Spinal cord (tissue), 10 donors: ENCODE results near the gene CHAF1A. TPM values are rescaled to one million over a fixed set of nuclear protein-coding genes. Genes with fewer than 3 reads are reported as not detected.
A peak's percentile ranks its signal among the peaks of the same experiment; 100 is the strongest.

ENCODE experiments used
- DNase-seq, 6 donors: peaks; one replicate each; pipeline versions ENCODE4 v3.0.0 to v3.0.0-alpha.2; 2013 to 2015; ENCODE audit warnings: low spot score in 6 of 6, low read depth in 4 of 6
- H3K27ac ChIP-seq: one replicate; pipeline ENCODE4 v1.5.1; 2013; ENCODE audit warnings: low read depth, low read length, control low read depth
- H3K27me3 ChIP-seq: one replicate; pipeline ENCODE4 v1.6.1; 2013; ENCODE audit warnings: low read length; ENCODE audit not compliant: control insufficient read depth, insufficient read depth
- H3K36me3 ChIP-seq: one replicate; pipeline ENCODE4 v1.6.1; 2013; ENCODE audit warnings: low read length; ENCODE audit not compliant: control insufficient read depth, insufficient read depth
- H3K4me1 ChIP-seq: one replicate; pipeline ENCODE4 v1.6.1; 2013; ENCODE audit warnings: low read length; ENCODE audit not compliant: control insufficient read depth, insufficient read depth
- H3K4me3 ChIP-seq: one replicate; pipeline ENCODE4 v1.5.1; 2013; ENCODE audit warnings: low read depth, low read length, control low read depth
- H3K9me3 ChIP-seq: one replicate; pipeline ENCODE4 v1.6.1; 2013; ENCODE audit warnings: low read length; ENCODE audit not compliant: control insufficient read depth, insufficient read depth
- WGBS: methylation state at CpG from one replicate; pipeline ENCODE4 v1.1.5; 2013; ENCODE audit warnings: missing lambda C conversion rate; ENCODE audit not compliant: insufficient coverage; 5-methylcytosine and 5-hydroxymethylcytosine counted together
- polyA plus RNA-seq, 2 donors: library from polyadenylated mRNA; unstranded; fragments of 120-200 nt; gene quantifications; one replicate each; pipeline ENCODE4 v1.2.1, GENCODE V29; 2013; ENCODE audit not compliant: insufficient read length in 2 of 2
- total RNA-seq, 2 donors: library from RNA; depleted of rRNA in 1 of 2; stranded (reverse); fragments of 120-200 nt in 1 of 2; fragments of >200 nt in 1 of 2; gene quantifications; one replicate each; pipeline versions ENCODE4 v1.2.3 to v1.2.4, GENCODE V29; 2013 to 2014
- donor health status: healthy.

CHAF1A gene
- total and polyA plus RNA-seq, 4 donors, result 6.2 to 16.9 (median 11.7) TPM

- no peak overlapping the region for H3K27ac ChIP-seq
- 83% methylated on average over 1 of the region's 3 CpGs for WGBS
- H3K27me3 ChIP-seq, result no peaks in the 10 kb centered on the region
- no peaks in the 10 kb centered on the region for H3K9me3 ChIP-seq
- H3K4me3 ChIP-seq, result no peak overlapping the region
- H3K36me3 ChIP-seq, result no peaks in the 10 kb centered on the region
- no peak for DNase-seq
- H3K4me1 ChIP-seq, result peaks cover 12% of the 10 kb centered on the region
Measured at GRCh38 chr19:4467835-4468234, 65.4 kb downstream of the CHAF1A start.

GRCh38 chr19:4471403-4472173 lies 69.1 kb downstream of the CHAF1A start:
- H3K27ac ChIP-seq, result peak overlapping the region; percentile 92
- H3K36me3 ChIP-seq, result peaks cover 20% of the 10 kb centered on the region
- peak; percentile 99 to 100 (median 100) for DNase-seq
- WGBS, result under 1% methylated on average over 29 of the region's 33 CpGs
- peak overlapping the region; percentile 60 for H3K4me3 ChIP-seq
- H3K27me3 ChIP-seq, result no peaks in the 10 kb centered on the region
- no peaks in the 10 kb centered on the region for H3K9me3 ChIP-seq
- H3K4me1 ChIP-seq, result peaks cover 40% of the 10 kb centered on the region

GRCh38 chr19:4472174-4472974 lies 69.9 kb downstream of the CHAF1A start, which contains the start of gene HDGFL2:
HDGFL2 (plus strand) TSS chr19:4472297; CDS start chr19:4472351, 54 bp downstream.
- DNase-seq, result no peak
- H3K9me3 ChIP-seq, result no peaks in the 10 kb centered on the region
- peak within 1 kb of the TSS; percentile 75 for H3K4me3 ChIP-seq
- H3K27ac ChIP-seq, result peak within 1 kb of the TSS; percentile 92
- H3K36me3 ChIP-seq, result peaks cover 28% of the 10 kb centered on the region
- H3K27me3 ChIP-seq, result no peaks in the 10 kb centered on the region
- H3K4me1 ChIP-seq, result peaks cover 40% of the 10 kb centered on the region
- WGBS, result 1% methylated on average over 51 of the region's 71 CpGs

GRCh38 chr19:4473011-4473762 lies 70.7 kb downstream of the CHAF1A start:
- Histone ChIP-seq H3K27ac (no peak overlapping the region), H3K27me3 (no peaks in the 10 kb centered on the region), H3K4me1 (peaks cover 40% of the 10 kb centered on the region), H3K9me3 (no peaks in the 10 kb centered on the region), H3K36me3 (peaks cover 35% of the 10 kb centered on the region), H3K4me3 (peak overlapping the region; percentile 75)
- DNase-seq, result no peak
- 18% methylated on average over 24 of the region's 25 CpGs for WGBS

- 18% methylated on average over 22 of the region's 23 CpGs for WGBS
- Histone ChIP-seq H3K36me3 (peaks cover 43% of the 10 kb centered on the region), H3K4me3 (peak overlapping the region; percentile 44), H3K27me3 (no peaks in the 10 kb centered on the region), H3K4me1 (peaks cover 40% of the 10 kb centered on the region), H3K9me3 (no peaks in the 10 kb centered on the region), H3K27ac (peak overlapping the region; percentile 76)
- no peak for DNase-seq
Measured at GRCh38 chr19:4473763-4474513, 71.5 kb downstream of the CHAF1A start.

- H3K27ac ChIP-seq, result peak overlapping the region; percentile 76
- H3K4me3 ChIP-seq, result peak overlapping the region; percentile 44
- DNase-seq, result peak in 4 of 6 donors; percentile 48 to 93 (median 78)
- H3K36me3 ChIP-seq, result peaks cover 49% of the 10 kb centered on the region
- peaks cover 40% of the 10 kb centered on the region for H3K4me1 ChIP-seq
- H3K27me3 ChIP-seq, result no peaks in the 10 kb centered on the region
- H3K9me3 ChIP-seq, result no peaks in the 10 kb centered on the region
- 2% methylated on average over 6 of the region's 13 CpGs for WGBS
Measured at GRCh38 chr19:4474514-4475022, 72.1 kb downstream of the CHAF1A start.

- WGBS, result 86% methylated on average over 13 of the region's 16 CpGs
- no peak overlapping the region for H3K27ac ChIP-seq
- no peaks in the 10 kb centered on the region for H3K9me3 ChIP-seq
- H3K27me3 ChIP-seq, result no peaks in the 10 kb centered on the region
- H3K4me3 ChIP-seq, result no peak overlapping the region
- DNase-seq, result no peak
- peaks cover 71% of the 10 kb centered on the region for H3K36me3 ChIP-seq
- peaks cover 31% of the 10 kb centered on the region for H3K4me1 ChIP-seq
Measured at GRCh38 chr19:4477034-4477801, 74.8 kb downstream of the CHAF1A start.

GRCh38 chr19:4482721-4483364 lies 80.4 kb downstream of the CHAF1A start:
- 94% methylated on average over 28 of the region's 35 CpGs for WGBS
- Histone ChIP-seq H3K4me1 (no peaks in the 10 kb centered on the region), H3K4me3 (no peak overlapping the region), H3K9me3 (no peaks in the 10 kb centered on the region), H3K27ac (no peak overlapping the region), H3K36me3 (peaks cover 82% of the 10 kb centered on the region), H3K27me3 (no peaks in the 10 kb centered on the region)
- no peak for DNase-seq
